HG02763 (cell line): ENCODE measurements around the gene ATP2B2.
"Not testable (repeated sequence)": the region's sequence is repeated elsewhere in the genome, so short reads cannot be mapped to it uniquely, and the experiment has no call there.

Experiments
- ATAC-seq: cut with Tn5 transposase; IDR thresholded peaks from one replicate; pipeline ENCODE4 v1.9.1; 2021; ENCODE audit warnings: mild to moderate bottlenecking, moderate library complexity; ENCODE audit not compliant: unreplicated experiment

Gene ATP2B2

GRCh38 chr3:10505050-10505790 is at the start of gene ATP2B2:
Gene ATP2B2 (minus strand): TSS chr3:10505586. CDS start chr3:10449543, 56,043 bp downstream.
- ATAC-seq: no peak

DNA sequence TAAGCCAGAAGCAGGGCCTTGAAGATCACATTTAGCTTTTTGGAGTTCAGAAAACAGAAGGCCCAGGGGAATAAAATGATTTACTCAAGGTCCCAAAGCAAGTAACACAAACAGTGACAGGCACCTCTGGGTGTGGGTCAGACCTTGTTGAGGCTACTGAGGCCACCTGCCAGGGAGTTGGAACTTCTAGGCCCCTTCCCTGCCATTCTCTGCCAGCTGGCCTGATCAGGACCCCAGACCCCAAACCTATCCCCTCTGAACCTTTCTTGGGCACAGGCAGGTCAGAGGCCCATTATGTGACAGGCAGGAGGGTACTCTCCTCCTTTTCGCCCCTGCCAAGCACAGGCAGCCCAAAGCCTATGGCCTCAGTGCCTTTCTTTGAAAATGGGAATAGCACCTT is 49.4 kb upstream of the ATP2B2 start:
- no peak for ATAC-seq

GRCh38 chr3:10554236-10554611 is 48.8 kb upstream of the ATP2B2 start:
- ATAC-seq: no peak

DNA sequence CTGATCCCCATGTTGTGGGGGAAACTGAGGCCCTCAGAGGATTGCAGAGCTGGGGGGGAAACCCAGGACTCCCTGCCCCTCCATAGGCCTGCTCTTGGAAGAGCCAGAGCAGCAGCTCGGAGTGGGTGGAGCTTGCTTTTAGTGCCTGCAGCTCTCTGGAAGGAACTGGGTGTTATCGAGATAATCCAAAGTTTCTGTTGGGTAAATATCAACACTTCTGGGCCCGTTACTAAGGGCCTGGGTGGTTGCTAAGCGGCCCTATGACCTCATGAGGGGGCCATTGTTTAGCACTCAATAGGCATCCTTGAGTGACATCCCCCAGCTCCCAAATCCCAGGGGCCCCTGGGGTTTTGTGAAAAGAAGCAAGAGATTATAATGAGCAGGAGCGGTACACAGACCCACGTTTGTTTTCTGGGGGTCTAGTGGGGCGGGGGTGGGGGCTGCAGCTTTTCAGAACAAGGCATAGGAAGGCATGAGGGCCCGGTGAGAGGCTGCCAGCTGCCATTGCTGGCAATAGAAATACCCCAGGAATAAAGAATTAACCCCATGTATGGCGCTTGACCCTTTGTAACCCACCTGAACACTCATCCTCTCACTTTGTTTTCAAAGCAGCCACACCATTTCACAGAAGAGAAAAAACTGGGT is 48.3 kb upstream of the ATP2B2 start:
- no peak for ATAC-seq

- no peak for ATAC-seq
These were observed 47.2 kb upstream of the ATP2B2 start for GRCh38 chr3:10552631-10552943.

- no peak for ATAC-seq
These were observed 46.6 kb upstream of the ATP2B2 start for GRCh38 chr3:10551821-10552630.

DNA sequence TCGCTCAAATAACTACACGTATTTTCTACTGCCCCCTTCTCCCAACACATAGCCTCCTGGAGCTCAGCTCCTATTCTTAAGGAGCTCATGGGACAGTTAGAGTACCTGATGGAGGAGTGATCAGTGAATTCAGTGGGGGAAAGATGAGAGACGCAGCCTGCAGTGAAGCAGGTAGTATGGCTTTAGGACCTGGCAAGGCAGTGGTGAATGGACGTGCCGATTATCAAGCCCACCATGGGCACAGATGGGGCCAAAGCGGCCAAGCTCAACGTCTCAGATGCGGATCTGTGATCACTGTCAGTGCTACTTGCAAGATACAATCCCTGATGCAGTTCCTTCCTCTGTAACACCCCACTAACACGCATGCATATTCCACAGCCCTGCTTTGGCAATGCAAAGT is 45.8 kb upstream of the ATP2B2 start:
- ATAC-seq: no peak

DNA sequence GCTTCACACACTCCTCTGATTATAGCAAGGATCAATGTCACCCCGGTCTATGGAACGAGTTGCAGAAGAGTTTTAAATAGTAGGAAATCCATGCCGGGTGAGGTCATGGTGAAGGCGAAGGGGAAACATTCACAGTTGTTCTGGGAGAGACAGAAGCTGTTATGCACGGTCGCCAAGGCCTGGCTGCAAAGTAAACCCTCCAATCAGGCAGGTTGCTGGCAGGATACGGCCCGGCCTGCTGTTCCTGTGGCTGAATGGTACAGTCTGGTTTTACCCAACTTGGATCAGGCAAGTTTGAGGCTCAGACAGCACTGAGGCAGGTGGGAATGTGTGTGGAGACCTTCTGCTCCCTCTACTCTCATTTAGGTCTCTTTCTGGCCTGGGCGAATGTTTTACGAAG is 45.3 kb upstream of the ATP2B2 start:
- ATAC-seq: no peak

- no peak for ATAC-seq
These were observed 44.3 kb upstream of the ATP2B2 start for GRCh38 chr3:10549617-10550230.

- ATAC-seq: no peak
These were observed 43.6 kb upstream of the ATP2B2 start for GRCh38 chr3:10548992-10549391.

- no peak for ATAC-seq
These were observed 42.7 kb upstream of the ATP2B2 start for GRCh38 chr3:10547841-10548783.

GRCh38 chr3:10547413-10547812 is 42.0 kb upstream of the ATP2B2 start:
- ATAC-seq: no peak

- no peak for ATAC-seq
These were observed 41.5 kb upstream of the ATP2B2 start for GRCh38 chr3:10546820-10547263.

DNA sequence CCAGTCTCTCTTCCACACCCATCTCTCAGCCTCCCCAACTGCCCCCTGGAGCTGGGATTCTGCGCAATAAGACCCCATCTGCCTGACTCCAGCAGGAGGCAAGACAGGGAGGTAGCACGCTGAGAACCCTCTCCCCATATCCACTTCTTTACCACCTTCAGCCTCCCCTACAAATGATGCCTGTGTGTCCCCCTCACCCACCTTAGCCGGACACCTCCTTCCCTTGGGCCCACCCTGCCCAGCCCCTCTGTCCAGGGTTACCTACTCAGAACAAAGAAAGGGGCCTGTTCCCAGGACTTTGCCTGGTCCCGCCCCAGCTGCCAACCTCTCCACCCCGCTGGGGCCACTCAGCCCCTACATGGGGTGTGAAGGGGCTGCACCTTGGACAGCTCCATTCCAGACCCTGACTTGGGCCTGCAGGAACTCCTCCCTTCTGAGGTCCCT is 40.8 kb upstream of the ATP2B2 start:
- no peak for ATAC-seq

- no peak for ATAC-seq
These were observed 37.1 kb upstream of the ATP2B2 start for GRCh38 chr3:10542518-10542917.

GRCh38 chr3:10540347-10540746 is 35.0 kb upstream of the ATP2B2 start:
- ATAC-seq: not testable (repeated sequence)

GRCh38 chr3:10534066-10534465 is 28.7 kb upstream of the ATP2B2 start:
- ATAC-seq: no peak

DNA sequence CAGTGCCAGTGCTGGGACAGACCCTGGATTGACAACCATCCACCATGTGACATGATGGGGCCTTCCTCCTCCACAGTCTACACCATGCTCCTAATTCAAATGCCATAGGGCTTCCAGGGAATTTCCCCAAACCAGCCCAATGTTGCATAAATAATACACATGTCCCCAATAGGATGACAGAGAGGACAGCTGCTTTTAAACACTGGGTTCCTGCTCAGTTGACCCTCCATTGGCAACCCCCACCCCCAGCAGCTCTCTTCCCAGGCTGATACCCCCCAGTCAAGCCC is 28.3 kb upstream of the ATP2B2 start:
- ATAC-seq: no peak

DNA sequence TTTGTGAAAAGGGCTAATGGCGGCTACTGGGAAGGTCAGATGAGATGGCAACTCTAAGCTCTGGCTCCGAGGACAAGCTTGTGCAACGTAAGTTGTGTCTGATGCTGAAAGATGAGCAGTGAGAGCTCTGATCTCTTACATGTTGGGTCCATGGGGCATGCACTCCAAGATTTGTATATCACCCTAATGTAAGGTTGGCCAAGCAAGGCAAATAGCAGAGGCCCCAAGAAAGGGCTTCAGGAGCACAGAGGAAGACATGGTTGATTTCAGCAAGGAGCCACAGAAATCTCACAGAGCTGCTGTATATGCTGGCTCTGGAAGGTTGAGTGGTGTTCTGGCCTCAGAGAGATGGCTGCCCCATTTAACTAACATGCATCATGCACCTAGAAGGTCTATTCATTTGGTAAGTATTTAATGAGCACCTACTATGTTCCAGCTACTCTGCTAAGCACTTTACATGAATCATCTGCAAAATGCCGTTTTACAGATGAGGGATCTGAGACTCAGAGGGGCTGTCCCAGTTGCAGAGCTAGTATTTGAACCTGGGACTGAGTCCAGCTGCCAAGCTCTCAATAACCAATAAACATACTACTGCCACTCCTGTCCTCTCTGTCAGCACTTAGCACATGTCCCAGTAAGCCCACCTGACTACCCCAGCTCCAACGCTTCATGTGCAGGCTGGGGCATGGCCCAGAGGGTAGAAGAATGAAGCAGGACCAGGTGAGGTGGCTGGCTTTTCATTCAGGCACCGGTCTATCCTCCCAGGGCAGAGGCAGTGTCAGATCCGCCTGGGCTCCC is 27.8 kb upstream of the ATP2B2 start:
- no peak for ATAC-seq

DNA sequence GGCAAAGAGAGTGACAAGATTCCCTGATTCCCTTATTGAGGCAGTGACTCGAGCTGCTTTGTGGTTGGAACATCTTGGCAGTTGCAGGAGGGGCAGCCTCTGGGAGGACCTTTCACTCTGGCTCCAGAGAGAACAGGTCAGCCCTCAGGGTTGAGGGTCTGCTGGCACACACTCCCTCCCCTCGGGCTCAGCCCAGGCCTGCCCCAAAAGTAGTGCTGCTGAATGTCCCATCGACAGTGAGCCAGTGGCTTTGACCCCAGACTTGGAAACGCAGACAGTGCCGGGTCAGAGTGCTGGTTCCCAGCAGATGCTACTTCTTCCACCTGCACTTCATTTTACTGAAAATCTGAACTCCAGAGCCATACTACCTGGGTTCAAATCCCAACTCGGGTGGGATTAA is 25.6 kb upstream of the ATP2B2 start:
- ATAC-seq: no peak
